Kidney epithelial cell (primary cell): ENCODE results near the gene CD22. TPM values are rescaled to one million over a fixed set of nuclear protein-coding genes. Genes with fewer than 3 reads are reported as not detected.

Source experiments
- DNase-seq: peaks from one replicate; pipeline ENCODE4 v3.0.0-alpha.2; 2010; ENCODE audit warnings: low read depth
- H3K27me3 ChIP-seq: 2 replicates; pipeline ENCODE4 v1.6.0; 2011; ENCODE audit warnings: low read length; ENCODE audit not compliant: control insufficient read depth, insufficient read depth
- H3K36me3 ChIP-seq: 2 replicates; pipeline ENCODE4 v1.5.1; 2011; ENCODE audit warnings: low read length; ENCODE audit not compliant: control insufficient read depth, insufficient read depth
- H3K4me3 ChIP-seq: 2 replicates; pipeline ENCODE4 v1.5.1; 2011; ENCODE audit warnings: low read depth, mild to moderate bottlenecking, control low read depth, low read length
- CTCF ChIP-seq: IDR thresholded peaks from 2 replicates; pipeline ENCODE4 v1.5.1; 2011; ENCODE audit warnings: mild to moderate bottlenecking, moderate library complexity, low read length, control low read depth, inconsistent platforms; ENCODE audit not compliant: insufficient read depth, poor library complexity, severe bottlenecking
- total RNA-seq: library from RNA; depleted of rRNA; stranded (reverse); fragments of >200 nt; gene quantifications from 2 replicates; pipeline ENCODE4 v1.2.3, GENCODE V29; 2015

Gene CD22
- total RNA-seq, 1 donor from 2014 or later, result 2.9 TPM

- Histone ChIP-seq H3K4me3 (no peak overlapping the region), H3K36me3 (no peaks in the 10 kb centered on the region), H3K27me3 (no peaks in the 10 kb centered on the region)
- TF ChIP-seq CTCF, result no peak
- no peak for DNase-seq
These were observed 54.5 kb downstream of the CD22 start for GRCh38 chr19:35383536-35383935.

- no peak for TF ChIP-seq CTCF
- no peak for DNase-seq
- H3K36me3 ChIP-seq, result no peaks in the 10 kb centered on the region
- no peak overlapping the region for H3K4me3 ChIP-seq
- no peaks in the 10 kb centered on the region for H3K27me3 ChIP-seq
These were observed 59.5 kb downstream of the CD22 start for GRCh38 chr19:35388277-35389054.

GRCh38 chr19:35389192-35389861 lies 60.3 kb downstream of the CD22 start:
- H3K36me3 ChIP-seq, result no peaks in the 10 kb centered on the region
- no peak for DNase-seq
- H3K4me3 ChIP-seq, result no peak overlapping the region
- TF ChIP-seq CTCF, result no peak
- H3K27me3 ChIP-seq, result no peaks in the 10 kb centered on the region

- H3K4me3 ChIP-seq, result no peak overlapping the region
These were observed 64.0 kb downstream of the CD22 start for GRCh38 chr19:35392742-35393715.

More at GRCh38 chr19:35392742-35393715, 64.0 kb downstream of the CD22 start:
- Histone ChIP-seq H3K27me3 (no peaks in the 10 kb centered on the region), H3K36me3 (no peaks in the 10 kb centered on the region)
- no peak for DNase-seq
- no peak for TF ChIP-seq CTCF
